Smooth muscle cell (in vitro differentiated cells): ENCODE measurements around the gene MYNN. TPM values are rescaled to one million over a fixed set of nuclear protein-coding genes. Genes with fewer than 3 reads are reported as not detected.

ENCODE experiments used
- DNase-seq: peaks from one replicate; lab custom pipeline; 2025; ENCODE audit not compliant: unreplicated experiment; lab: John Stamatoyannopoulos, UW
- H2AFZ ChIP-seq: fragments of 200-600 bp; sonication (generic); 2 replicates; pipeline ENCODE4 v1.6.0; 2016; ENCODE audit warnings: antibody characterized with exemption, low read depth, mild to moderate bottlenecking
- H3F3A ChIP-seq: fragments of 200-600 bp; sonication (generic); 2 replicates; pipeline ENCODE4 v1.6.0; 2017; ENCODE audit warnings: antibody characterized with exemption, low read depth
- H3K27ac ChIP-seq: fragments of 200-600 bp; sonication (generic); 2 replicates; pipeline ENCODE4 v1.5.1; 2016; ENCODE audit warnings: low read depth, mild to moderate bottlenecking
- H3K27me3 ChIP-seq: fragments of 200-600 bp; sonication (generic); 2 replicates; pipeline ENCODE4 v1.6.1; 2016; ENCODE audit warnings: low read depth, mild to moderate bottlenecking
- H3K36me3 ChIP-seq: fragments of 200-600 bp; sonication (generic); 2 replicates; pipeline ENCODE4 v1.5.1; 2016; ENCODE audit warnings: low read depth
- H3K4me1 ChIP-seq: fragments of 200-600 bp; sonication (generic); 2 replicates; pipeline ENCODE4 v1.5.1; 2016; ENCODE audit warnings: low read depth
- H3K4me2 ChIP-seq: fragments of 200-600 bp; sonication (generic); 2 replicates; pipeline ENCODE4 v1.6.0; 2016; ENCODE audit warnings: mild to moderate bottlenecking
- H3K4me3 ChIP-seq: fragments of 200-600 bp; sonication (generic); 2 replicates; pipeline ENCODE4 v1.5.1; 2016; ENCODE audit warnings: mild to moderate bottlenecking
- H3K79me2 ChIP-seq: fragments of 200-600 bp; sonication (generic); 2 replicates; pipeline ENCODE4 v1.6.0; 2016; ENCODE audit warnings: low read depth, mild to moderate bottlenecking
- H3K9ac ChIP-seq: fragments of 200-600 bp; sonication (generic); 2 replicates; pipeline ENCODE4 v1.6.0; 2016; ENCODE audit warnings: low read depth
- H3K9me3 ChIP-seq: fragments of 200-600 bp; sonication (generic); replicated peaks from 2 replicates; pipeline ENCODE4 v1.5.1; 2016; ENCODE audit warnings: low read depth
- H4K20me1 ChIP-seq: fragments of 200-600 bp; sonication (generic); 2 replicates; pipeline ENCODE4 v1.6.0; 2016; ENCODE audit warnings: low read depth
- WGBS: methylation state at CpG from one replicate; pipeline ENCODE4 v1.1.7; 2016; ENCODE audit warnings: low lambda C conversion rate; 5-methylcytosine and 5-hydroxymethylcytosine counted together
- polyA plus RNA-seq: library from polyadenylated mRNA; unstranded; fragments of >200 nt; fragmentation: Nextera tagmentation; extraction: Ambion mirVana; gene quantifications from 2 replicates; pipeline ENCODE4 v1.2.1, GENCODE V29; 2016
- total RNA-seq: library from RNA; depleted of rRNA; stranded (reverse); fragments of >200 nt; gene quantifications from 2 replicates; pipeline ENCODE4 v1.2.3, GENCODE V29; 2014
- TF ChIP-seq, protein P1 (sequence below): fragments of 200-600 bp; sonication (generic); IDR thresholded peaks from 2 replicates; pipeline ENCODE4 v1.5.1; 2017; ENCODE audit warnings: borderline replicate concordance, mild to moderate bottlenecking, antibody characterized with exemption; ENCODE audit not compliant: insufficient read depth, poor library complexity, severe bottlenecking

Gene MYNN
- total and polyA plus RNA-seq, 2 experiments from 2014 or later: 17.2 to 29.9 TPM

DNA sequence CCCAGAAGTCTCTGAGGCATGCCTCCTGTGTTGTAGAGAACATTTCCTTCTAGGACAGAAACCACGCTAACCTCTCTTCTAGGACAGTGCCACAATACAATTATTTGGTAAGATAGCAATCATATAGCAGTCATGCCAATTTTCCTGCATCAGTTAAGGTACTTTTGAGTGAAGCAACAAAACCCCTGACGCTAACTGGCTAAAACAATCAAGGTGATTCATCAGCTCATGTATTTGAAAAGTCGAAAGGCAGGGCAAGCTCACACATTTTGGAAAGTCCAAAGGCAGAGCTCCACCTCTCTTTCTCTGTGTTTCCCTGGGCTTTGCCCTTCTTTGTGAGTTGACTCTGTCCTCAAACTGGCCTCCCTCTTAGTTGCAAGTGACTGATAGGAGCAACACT, 18.5 kb upstream of the MYNN start:
- TF ChIP-seq, protein P1, sequence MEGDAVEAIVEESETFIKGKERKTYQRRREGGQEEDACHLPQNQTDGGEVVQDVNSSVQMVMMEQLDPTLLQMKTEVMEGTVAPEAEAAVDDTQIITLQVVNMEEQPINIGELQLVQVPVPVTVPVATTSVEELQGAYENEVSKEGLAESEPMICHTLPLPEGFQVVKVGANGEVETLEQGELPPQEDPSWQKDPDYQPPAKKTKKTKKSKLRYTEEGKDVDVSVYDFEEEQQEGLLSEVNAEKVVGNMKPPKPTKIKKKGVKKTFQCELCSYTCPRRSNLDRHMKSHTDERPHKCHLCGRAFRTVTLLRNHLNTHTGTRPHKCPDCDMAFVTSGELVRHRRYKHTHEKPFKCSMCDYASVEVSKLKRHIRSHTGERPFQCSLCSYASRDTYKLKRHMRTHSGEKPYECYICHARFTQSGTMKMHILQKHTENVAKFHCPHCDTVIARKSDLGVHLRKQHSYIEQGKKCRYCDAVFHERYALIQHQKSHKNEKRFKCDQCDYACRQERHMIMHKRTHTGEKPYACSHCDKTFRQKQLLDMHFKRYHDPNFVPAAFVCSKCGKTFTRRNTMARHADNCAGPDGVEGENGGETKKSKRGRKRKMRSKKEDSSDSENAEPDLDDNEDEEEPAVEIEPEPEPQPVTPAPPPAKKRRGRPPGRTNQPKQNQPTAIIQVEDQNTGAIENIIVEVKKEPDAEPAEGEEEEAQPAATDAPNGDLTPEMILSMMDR: no peak

GRCh38 chr3:169755488-169755887, 17.7 kb upstream of the MYNN start:
- H3F3A ChIP-seq: no peaks in the 10 kb centered on the region
- no peaks in the 10 kb centered on the region for H3K79me2 ChIP-seq
- H3K36me3 ChIP-seq: no peaks in the 10 kb centered on the region
- H3K4me2 ChIP-seq: no peak overlapping the region
- 84% methylated on average over 2 of the region's 2 CpGs for WGBS
- H3K9me3 ChIP-seq: no peaks in the 10 kb centered on the region
- no peak overlapping the region for H3K4me3 ChIP-seq
- H3K27ac ChIP-seq: no peak overlapping the region
- TF ChIP-seq, protein P1: no peak
- no peaks in the 10 kb centered on the region for H3K4me1 ChIP-seq
- DNase-seq: no peak
- no peak overlapping the region for H3K9ac ChIP-seq
- H2AFZ ChIP-seq: no peak overlapping the region
- peaks cover 8% of the 10 kb centered on the region for H3K27me3 ChIP-seq
- H4K20me1 ChIP-seq: no peaks in the 10 kb centered on the region

More for the DNA sequence above, 18.5 kb upstream of the MYNN start:
- Histone ChIP-seq H3K79me2 (no peaks in the 10 kb centered on the region), H3K9me3 (no peaks in the 10 kb centered on the region), H3K27me3 (peaks cover 8% of the 10 kb centered on the region), H2AFZ (no peak overlapping the region), H3K9ac (no peak overlapping the region), H3K4me1 (no peaks in the 10 kb centered on the region), H3K36me3 (no peaks in the 10 kb centered on the region), H3F3A (no peaks in the 10 kb centered on the region), H3K4me2 (no peak overlapping the region), H3K4me3 (no peak overlapping the region), H3K27ac (no peak overlapping the region), H4K20me1 (no peaks in the 10 kb centered on the region)
- 68% methylated on average over 3 of the region's 3 CpGs for WGBS
- DNase-seq: no peak

DNA sequence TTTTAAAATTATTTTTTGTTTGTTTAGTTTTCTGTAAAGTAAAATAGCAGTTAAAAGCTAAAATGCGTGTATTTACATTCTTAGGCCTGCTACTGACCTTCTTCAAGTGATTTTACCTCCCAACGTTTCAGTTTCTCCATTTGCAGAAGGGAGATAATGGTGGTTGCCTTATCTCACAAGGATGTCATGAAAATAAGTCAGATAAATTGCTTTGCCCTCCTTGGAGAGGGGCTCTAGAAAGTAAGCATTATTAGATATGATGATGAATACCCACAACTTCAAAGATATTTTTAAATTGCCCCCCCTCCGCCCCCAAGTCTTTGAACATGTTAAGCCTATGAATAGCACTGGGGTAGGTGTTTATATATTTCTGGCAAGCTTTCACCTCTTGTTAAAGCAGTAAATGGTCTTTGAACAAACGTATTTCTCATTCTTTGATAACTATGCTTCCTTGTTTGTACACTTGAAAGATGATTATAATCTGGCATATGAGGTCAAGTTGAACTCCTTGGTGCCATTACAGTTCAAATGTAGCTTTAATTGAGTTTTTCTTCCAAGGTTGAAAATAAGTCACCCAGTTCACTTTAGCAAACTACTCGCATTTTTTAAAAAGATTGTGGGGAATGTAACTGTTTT, 14.7 kb upstream of the MYNN start:
- Histone ChIP-seq H3K27ac (no peak overlapping the region), H4K20me1 (no peaks in the 10 kb centered on the region), H2AFZ (no peak overlapping the region), H3K9ac (no peak overlapping the region), H3K4me1 (no peaks in the 10 kb centered on the region), H3K4me3 (no peak overlapping the region), H3K4me2 (no peak overlapping the region), H3K9me3 (no peaks in the 10 kb centered on the region), H3F3A (no peaks in the 10 kb centered on the region), H3K79me2 (no peaks in the 10 kb centered on the region), H3K36me3 (no peaks in the 10 kb centered on the region), H3K27me3 (no peaks in the 10 kb centered on the region)
- no peak for DNase-seq
- TF ChIP-seq, protein P1: no peak
- WGBS: 77% methylated on average over 5 of the region's 5 CpGs

GRCh38 chr3:169759256-169759655, 13.9 kb upstream of the MYNN start:
- Histone ChIP-seq H3K27ac (no peak overlapping the region), H3K9ac (no peak overlapping the region), H3K4me2 (no peak overlapping the region), H3K4me1 (no peaks in the 10 kb centered on the region), H3K9me3 (no peaks in the 10 kb centered on the region), H3F3A (no peaks in the 10 kb centered on the region), H4K20me1 (no peaks in the 10 kb centered on the region), H2AFZ (no peak overlapping the region), H3K4me3 (no peak overlapping the region), H3K36me3 (no peaks in the 10 kb centered on the region), H3K79me2 (no peaks in the 10 kb centered on the region), H3K27me3 (no peaks in the 10 kb centered on the region)
- DNase-seq: no peak
- TF ChIP-seq, protein P1: no peak
- 91% methylated on average over 2 of the region's 2 CpGs for WGBS
